CD14-positive monocyte (primary cell): ENCODE measurements around the gene TRIM33. TPM values are rescaled to one million over a fixed set of nuclear protein-coding genes. Genes with fewer than 3 reads are reported as not detected.

ENCODE experiments used
- DNase-seq, 3 donors: peaks; one replicate each; pipeline ENCODE4 v3.0.0-alpha.2; 2011 to 2022
- H2AFZ ChIP-seq: 2 replicates; pipeline ENCODE4 v1.6.0; 2012; ENCODE audit warnings: mild to moderate bottlenecking, low read depth, low read length, inconsistent platforms; ENCODE audit not compliant: insufficient read depth, poor library complexity, severe bottlenecking
- H3K27ac ChIP-seq, 2 donors: 1 replicate in 1 of 2; 2 replicates in 1 of 2; pipeline ENCODE4 v1.5.1; 2012 to 2013; ENCODE audit warnings: low read length in 2 of 2, control low read depth in 1 of 2, inconsistent platforms in 1 of 2, low read depth in 1 of 2, mild to moderate bottlenecking in 1 of 2
- H3K27me3 ChIP-seq, 2 donors: one replicate each; pipeline versions ENCODE4 v1.6.0 to v1.6.1; 2011 to 2013; ENCODE audit warnings: low read length in 2 of 2; ENCODE audit not compliant: control insufficient read depth in 2 of 2, insufficient read depth in 2 of 2
- H3K36me3 ChIP-seq, 2 donors: replicated peaks in 1 of 2; 1 replicate in 1 of 2; 2 replicates in 1 of 2; pipeline versions ENCODE4 v1.5.1 to v1.6.1; 2012 to 2013; ENCODE audit warnings: low read length in 2 of 2, control low read depth in 1 of 2, inconsistent platforms in 1 of 2, mild to moderate bottlenecking in 1 of 2; ENCODE audit not compliant: insufficient read depth in 2 of 2, control insufficient read depth in 1 of 2
- H3K4me1 ChIP-seq, 2 donors: 1 replicate in 1 of 2; 2 replicates in 1 of 2; pipeline versions ENCODE4 v1.5.1 to v1.6.1; 2012 to 2013; ENCODE audit warnings: low read length in 2 of 2, control low read depth in 1 of 2, inconsistent platforms in 1 of 2, mild to moderate bottlenecking in 1 of 2, moderate library complexity in 1 of 2; ENCODE audit not compliant: insufficient read depth in 2 of 2, control insufficient read depth in 1 of 2
- H3K4me2 ChIP-seq: replicated peaks from 2 replicates; pipeline ENCODE3; 2012; ENCODE audit warnings: low read length, moderate library complexity, mild to moderate bottlenecking; ENCODE audit not compliant: poor library complexity, severe bottlenecking; ENCODE audit errors: extremely low read depth
- H3K4me3 ChIP-seq, 3 experiments: fragments of 200-600 bp in 1 of 3; sonication (generic) in 1 of 3; replicated peaks in 1 of 3; 1 replicate in 2 of 3; 2 replicates in 1 of 3; pipeline ENCODE4 v1.5.1; 2011 to 2013; ENCODE audit warnings: low read length in 3 of 3, mild to moderate bottlenecking in 3 of 3, control low read depth in 2 of 3, low read depth in 2 of 3, inconsistent platforms in 1 of 3, moderate library complexity in 1 of 3
- H3K79me2 ChIP-seq: 2 replicates; pipeline ENCODE4 v1.6.0; 2012; ENCODE audit warnings: mild to moderate bottlenecking, control low read depth, inconsistent platforms, low read length, moderate library complexity; ENCODE audit not compliant: insufficient read depth
- H3K9ac ChIP-seq: 2 replicates; pipeline ENCODE4 v1.6.0; 2017; ENCODE audit warnings: low read length, mild to moderate bottlenecking; ENCODE audit not compliant: insufficient read depth, poor library complexity, severe bottlenecking
- H3K9me3 ChIP-seq, 2 donors: replicated peaks in 1 of 2; 1 replicate in 1 of 2; 2 replicates in 1 of 2; pipeline versions ENCODE4 v1.5.1 to v1.6.1; 2012 to 2013; ENCODE audit warnings: low read length in 2 of 2, control low read depth in 1 of 2; ENCODE audit not compliant: control insufficient read depth in 1 of 2, insufficient read depth in 1 of 2
- H4K20me1 ChIP-seq: 2 replicates; pipeline ENCODE4 v1.6.0; 2012; ENCODE audit warnings: mild to moderate bottlenecking, low read length, control low read depth, moderate library complexity; ENCODE audit not compliant: insufficient read depth
- H3K27ac Mint-ChIP-seq, 7 donors: one replicate each; pipeline ENCODE4 v1.8.0; 2020; ENCODE audit warnings: mild to moderate bottlenecking in 7 of 7, mixed read lengths in 7 of 7, moderate library complexity in 6 of 7, inconsistent platforms in 2 of 7
- H3K27me3 Mint-ChIP-seq, 3 donors: one replicate each; pipeline ENCODE4 v1.8.0; 2021 to 2022; ENCODE audit warnings: low read depth in 3 of 3, mild to moderate bottlenecking in 3 of 3, mixed read lengths in 3 of 3, moderate library complexity in 3 of 3, inconsistent platforms in 1 of 3
- H3K36me3 Mint-ChIP-seq, 2 donors: one replicate each; pipeline ENCODE4 v1.8.0; 2020; ENCODE audit warnings: mixed read lengths in 2 of 2, inconsistent platforms in 1 of 2, mild to moderate bottlenecking in 1 of 2
- H3K4me1 Mint-ChIP-seq: one replicate; pipeline ENCODE4 v1.8.0; 2020; ENCODE audit warnings: mild to moderate bottlenecking, mixed read lengths
- H3K4me3 Mint-ChIP-seq, 2 donors: one replicate each; pipeline ENCODE4 v1.8.0; 2020; ENCODE audit warnings: mild to moderate bottlenecking in 2 of 2, mixed read lengths in 2 of 2, moderate library complexity in 1 of 2
- H3K9me3 Mint-ChIP-seq, 7 donors: one replicate each; pipeline ENCODE4 v1.8.0; 2020 to 2022; ENCODE audit warnings: mixed read lengths in 7 of 7, mild to moderate bottlenecking in 6 of 7, moderate library complexity in 6 of 7, inconsistent platforms in 2 of 7
- WGBS: methylation state at CpG from one replicate; pipeline ENCODE4 v1.1.5; 2013; ENCODE audit warnings: missing lambda C conversion rate; ENCODE audit not compliant: insufficient coverage; 5-methylcytosine and 5-hydroxymethylcytosine counted together
- intact Hi-C, 2 donors: fragments of 100-400 bp; cut with micrococcal nuclease; formaldehyde crosslinking; loops; one replicate each; pipeline versions ENCODE4 v1.15.0 to v1.15.1; 2023
- polyA plus RNA-seq, 3 donors: library from polyadenylated mRNA; depleted of rRNA in 1 of 3; unstranded in 2 of 3; stranded (reverse) in 1 of 3; fragments of 300-500 nt in 2 of 3; fragments of >200 nt in 1 of 3; fragmentation: Illumina TruSeq in 2 of 3; gene quantifications; 1 replicate in 2 of 3; 2 replicates in 1 of 3; pipeline ENCODE4 v1.2.3, GENCODE V29; 2012 to 2021
- TF ChIP-seq, protein P1 (sequence below): fragments of 200-600 bp; IDR thresholded peaks from one replicate; pipeline ENCODE4 v1.8.0; 2022; ENCODE audit warnings: antibody characterized with exemption, mild to moderate bottlenecking

Gene TRIM33
- polyA plus RNA-seq, 3 donors: 11.8 to 16.5 (median 13.7) TPM

DNA sequence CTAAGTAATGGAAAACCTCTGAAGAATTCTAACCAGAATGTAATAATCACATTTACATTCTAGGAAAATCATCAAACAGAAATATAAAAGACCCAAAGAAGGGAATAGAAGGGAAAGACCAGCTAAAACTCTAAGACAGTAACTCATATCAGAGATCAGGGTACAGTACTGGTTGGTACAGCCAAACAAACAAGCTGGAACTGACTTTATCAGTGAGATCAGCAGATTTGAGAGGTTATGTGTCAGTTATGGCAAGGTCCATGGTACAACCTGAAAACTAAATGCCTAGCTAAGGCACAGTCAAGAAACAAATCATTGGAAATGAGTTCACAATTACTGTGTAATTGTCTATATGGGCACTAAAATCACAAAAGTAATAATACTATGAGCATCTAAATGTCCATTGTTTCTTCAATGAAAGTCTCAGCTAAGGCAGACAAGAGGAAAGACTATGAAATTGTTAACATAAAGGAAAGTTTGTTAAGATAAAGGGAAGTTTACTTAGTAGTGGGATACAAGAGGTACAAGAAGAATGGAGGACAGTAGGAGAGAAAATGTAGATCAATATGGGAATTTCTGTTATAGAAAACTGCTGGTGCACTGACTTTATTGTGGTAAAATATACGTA is 75.8 kb downstream of the TRIM33 start:
- H3K9ac ChIP-seq: no peak overlapping the region
- Mint-ChIP-seq H3K4me3 (no peak overlapping the region), H3K36me3 (peaks cover 37 to 38% of the 10 kb centered on the region in 2 donors), H3K9me3 (no peaks in the 10 kb centered on the region), H3K4me1 (no peaks in the 10 kb centered on the region), H3K27me3 (no peaks in the 10 kb centered on the region), H3K27ac (no peak overlapping the region)
- H2AFZ ChIP-seq: no peak overlapping the region
- peaks cover 10% of the 10 kb centered on the region for H3K79me2 ChIP-seq
- TF ChIP-seq, protein P1, sequence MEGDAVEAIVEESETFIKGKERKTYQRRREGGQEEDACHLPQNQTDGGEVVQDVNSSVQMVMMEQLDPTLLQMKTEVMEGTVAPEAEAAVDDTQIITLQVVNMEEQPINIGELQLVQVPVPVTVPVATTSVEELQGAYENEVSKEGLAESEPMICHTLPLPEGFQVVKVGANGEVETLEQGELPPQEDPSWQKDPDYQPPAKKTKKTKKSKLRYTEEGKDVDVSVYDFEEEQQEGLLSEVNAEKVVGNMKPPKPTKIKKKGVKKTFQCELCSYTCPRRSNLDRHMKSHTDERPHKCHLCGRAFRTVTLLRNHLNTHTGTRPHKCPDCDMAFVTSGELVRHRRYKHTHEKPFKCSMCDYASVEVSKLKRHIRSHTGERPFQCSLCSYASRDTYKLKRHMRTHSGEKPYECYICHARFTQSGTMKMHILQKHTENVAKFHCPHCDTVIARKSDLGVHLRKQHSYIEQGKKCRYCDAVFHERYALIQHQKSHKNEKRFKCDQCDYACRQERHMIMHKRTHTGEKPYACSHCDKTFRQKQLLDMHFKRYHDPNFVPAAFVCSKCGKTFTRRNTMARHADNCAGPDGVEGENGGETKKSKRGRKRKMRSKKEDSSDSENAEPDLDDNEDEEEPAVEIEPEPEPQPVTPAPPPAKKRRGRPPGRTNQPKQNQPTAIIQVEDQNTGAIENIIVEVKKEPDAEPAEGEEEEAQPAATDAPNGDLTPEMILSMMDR: no peak
- peaks cover 28 to 55% of the 10 kb centered on the region in 2 donors for H3K36me3 ChIP-seq
- no peak overlapping the region for H3K27ac ChIP-seq
- H3K9me3 ChIP-seq: no peaks in the 10 kb centered on the region
- WGBS: 100% methylated on average over 1 of the region's 1 CpG
- H3K4me2 ChIP-seq: no peak overlapping the region
- no peaks in the 10 kb centered on the region for H3K4me1 ChIP-seq
- no peak for DNase-seq
- H3K27me3 ChIP-seq: no peaks in the 10 kb centered on the region
- intact Hi-C loops: no loop called here
- H3K4me3 ChIP-seq: no peak overlapping the region
- peaks cover 26% of the 10 kb centered on the region for H4K20me1 ChIP-seq

GRCh38 chr1:114431026-114431425 is 80.0 kb downstream of the TRIM33 start:
- Mint-ChIP-seq H3K27me3 (no peaks in the 10 kb centered on the region), H3K36me3 (peaks cover 47 to 50% of the 10 kb centered on the region in 2 donors), H3K27ac (no peak overlapping the region), H3K4me3 (no peak overlapping the region), H3K4me1 (no peaks in the 10 kb centered on the region), H3K9me3 (no peaks in the 10 kb centered on the region)
- no peaks in the 10 kb centered on the region for H3K79me2 ChIP-seq
- H3K9ac ChIP-seq: no peak overlapping the region
- H3K36me3 ChIP-seq: peaks cover 46 to 71% of the 10 kb centered on the region in 2 donors
- H2AFZ ChIP-seq: no peak overlapping the region
- no peaks in the 10 kb centered on the region for H3K4me1 ChIP-seq
- no peaks in the 10 kb centered on the region for H3K9me3 ChIP-seq
- peaks cover 24% of the 10 kb centered on the region for H4K20me1 ChIP-seq
- H3K4me3 ChIP-seq: no peak overlapping the region
- TF ChIP-seq, protein P1: no peak
- WGBS: no CpG with 5 or more reads among the region's 1 CpG
- DNase-seq: no peak
- H3K4me2 ChIP-seq: no peak overlapping the region
- intact Hi-C loops: no loop called here
- H3K27me3 ChIP-seq: no peaks in the 10 kb centered on the region
- H3K27ac ChIP-seq: no peak overlapping the region
